ENCODE measurements around the gene DCAF8L2. TPM values are rescaled to one million over a fixed set of nuclear protein-coding genes. Genes with fewer than 3 reads are reported as not detected.

Gene DCAF8L2
- total and polyA plus RNA-seq, 2 experiments from 2014 or later: not detected

GRCh38 chrX:27735914-27736313 is 145.8 kb downstream of the DCAF8L2 start (continued):
- no peak for TF ChIP-seq REST (IDR thresholded peaks at IDR 0.05; ENCODE audit: unreplicated experiment)

- Histone ChIP-seq H3K79me2 (replicated peaks; ENCODE audit: insufficient read depth) (no peaks in the 10 kb centered on the region), H3K9me2 (ENCODE audit: insufficient read depth) (no peaks in the 10 kb centered on the region), H3K4me1 (ENCODE audit: insufficient read depth) (no peaks in the 10 kb centered on the region), H3K27me3 (ENCODE audit: insufficient read depth) (no peaks in the 10 kb centered on the region), H3K36me3 (ENCODE audit: insufficient read depth) (no peaks in the 10 kb centered on the region), H3K4me2 (no peak overlapping the region), H3F3A (replicated peaks; ENCODE audit: low read depth) (no peaks in the 10 kb centered on the region), H3K27ac (ENCODE audit: low read depth) (no peak overlapping the region), H3K4me3 (no peak overlapping the region), H4K20me1 (replicated peaks; ENCODE audit: insufficient read depth) (no peaks in the 10 kb centered on the region), H2AFZ (no peak overlapping the region)
- Mint-ChIP-seq H3K9me3 (no peaks in the 10 kb centered on the region), H3K4me1 (no peaks in the 10 kb centered on the region), H3K27me3 (ENCODE audit: insufficient read depth, low read depth, poor library complexity) (no peaks in the 10 kb centered on the region), H3K36me3 (ENCODE audit: low read depth) (no peaks in the 10 kb centered on the region), H3K4me3 (no peak overlapping the region), H3K27ac (no peak overlapping the region)
- DNase-seq (ENCODE audit: low spot score): no peak
- no peak for ATAC-seq
- no peak for TF ChIP-seq ZNF331 (CRISPR knock-in tag; IDR thresholded peaks at IDR 0.05; ENCODE audit: low read depth)
- no peak for TF ChIP-seq EZH2 (IDR thresholded peaks at IDR 0.05; ENCODE audit: low read depth, unreplicated experiment)
- TF ChIP-seq REST (IDR thresholded peaks at IDR 0.05; ENCODE audit: unreplicated experiment): no peak
- no peak for TF ChIP-seq JUNB (IDR thresholded peaks at IDR 0.05; ENCODE audit: unreplicated experiment)
- no peak for TF ChIP-seq EZH2phosphoT487 (IDR thresholded peaks at IDR 0.05; ENCODE audit: unreplicated experiment)
- no peak for TF ChIP-seq NANOG (IDR thresholded peaks at IDR 0.05; ENCODE audit: borderline replicate concordance)
- no peak for TF ChIP-seq CREB1 (CRISPR knock-in tag; IDR thresholded peaks at IDR 0.05; ENCODE audit: low read depth)
- no peak for TF ChIP-seq ZNF114 (CRISPR knock-in tag; IDR thresholded peaks at IDR 0.05)
- TF ChIP-seq POLR2AphosphoS5 (IDR thresholded peaks at IDR 0.05; ENCODE audit: low read depth): no peak
- TF ChIP-seq CTCF (conservative IDR thresholded peaks at IDR 0.05; ENCODE audit: low read depth in 2 of 2): no peak
- TF ChIP-seq STAT1 (IDR thresholded peaks at IDR 0.05; ENCODE audit: unreplicated experiment): no peak
- TF ChIP-seq, protein P1, sequence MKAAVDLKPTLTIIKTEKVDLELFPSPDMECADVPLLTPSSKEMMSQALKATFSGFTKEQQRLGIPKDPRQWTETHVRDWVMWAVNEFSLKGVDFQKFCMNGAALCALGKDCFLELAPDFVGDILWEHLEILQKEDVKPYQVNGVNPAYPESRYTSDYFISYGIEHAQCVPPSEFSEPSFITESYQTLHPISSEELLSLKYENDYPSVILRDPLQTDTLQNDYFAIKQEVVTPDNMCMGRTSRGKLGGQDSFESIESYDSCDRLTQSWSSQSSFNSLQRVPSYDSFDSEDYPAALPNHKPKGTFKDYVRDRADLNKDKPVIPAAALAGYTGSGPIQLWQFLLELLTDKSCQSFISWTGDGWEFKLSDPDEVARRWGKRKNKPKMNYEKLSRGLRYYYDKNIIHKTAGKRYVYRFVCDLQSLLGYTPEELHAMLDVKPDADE (IDR thresholded peaks at IDR 0.05): no peak
Measured at GRCh38 chrX:27740933-27741332, 150.8 kb downstream of the DCAF8L2 start.
